Right kidney (tissue), 1 donor: ENCODE measurements around the gene DDAH1.

Experiments used
- DNase-seq: peaks from one replicate; pipeline ENCODE4 v3.0.0-alpha.2; 2016

The DDAH1 gene

GRCh38 chr1:85445906-85446305 is 19.1 kb downstream of the DDAH1 start:
- DNase-seq: no peak

- no peak for DNase-seq
Observed at GRCh38 chr1:85444381-85444780, 20.6 kb downstream of the DDAH1 start.

- DNase-seq: no peak
Observed at GRCh38 chr1:85440612-85441011, 24.3 kb downstream of the DDAH1 start.

DNA sequence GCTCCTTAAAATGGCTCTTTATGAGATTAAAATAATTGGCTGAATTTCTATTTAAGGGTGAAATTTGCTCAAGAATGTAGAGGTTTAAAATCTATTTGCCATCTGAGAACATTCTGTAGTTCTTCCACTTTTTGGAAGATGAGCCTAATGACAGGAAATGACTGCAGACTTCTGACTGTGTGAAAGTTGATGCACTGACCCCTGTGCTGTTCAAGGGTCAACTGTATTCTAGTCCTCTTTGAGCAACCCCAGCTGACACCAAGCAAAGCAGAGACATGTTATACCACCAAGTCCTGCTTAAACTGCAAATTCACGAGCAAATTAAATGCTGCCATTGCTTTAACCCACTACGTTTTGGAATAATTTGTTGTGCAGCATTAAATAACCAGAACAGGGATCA is 26.6 kb downstream of the DDAH1 start:
- DNase-seq: no peak

GRCh38 chr1:85437139-85437538 is 27.8 kb downstream of the DDAH1 start:
- no peak for DNase-seq

- DNase-seq: no peak
Observed at GRCh38 chr1:85433096-85433495, 31.9 kb downstream of the DDAH1 start.

DNA sequence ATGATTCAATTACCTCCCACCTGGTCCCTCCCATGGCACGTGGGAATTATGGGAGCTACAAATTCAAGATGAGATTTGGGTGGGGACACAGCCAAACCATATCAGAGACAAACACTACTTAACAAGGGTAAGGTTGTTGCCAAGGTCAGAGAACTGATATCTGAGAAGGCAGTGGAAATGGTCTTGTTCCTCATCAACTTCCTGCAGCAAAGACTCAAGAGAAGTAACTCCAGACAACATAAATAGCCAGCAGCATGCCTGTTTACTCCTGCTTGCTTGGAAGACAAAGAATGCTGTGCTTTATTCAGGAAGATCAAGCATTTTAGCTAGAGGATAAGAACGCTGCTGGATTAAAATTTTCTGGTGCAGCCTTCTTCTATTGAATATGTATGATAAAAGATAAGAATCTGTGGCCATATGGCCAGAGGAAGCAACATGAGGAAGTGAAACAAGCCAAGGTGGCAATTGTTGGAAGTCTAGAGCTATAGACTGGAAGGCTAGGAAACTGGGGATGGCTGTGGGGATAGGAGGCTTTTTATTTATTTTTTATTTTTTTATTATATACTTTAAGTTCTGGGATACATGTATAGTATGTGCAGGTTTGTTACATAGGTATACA is 36.4 kb downstream of the DDAH1 start:
- DNase-seq: no peak

DNA sequence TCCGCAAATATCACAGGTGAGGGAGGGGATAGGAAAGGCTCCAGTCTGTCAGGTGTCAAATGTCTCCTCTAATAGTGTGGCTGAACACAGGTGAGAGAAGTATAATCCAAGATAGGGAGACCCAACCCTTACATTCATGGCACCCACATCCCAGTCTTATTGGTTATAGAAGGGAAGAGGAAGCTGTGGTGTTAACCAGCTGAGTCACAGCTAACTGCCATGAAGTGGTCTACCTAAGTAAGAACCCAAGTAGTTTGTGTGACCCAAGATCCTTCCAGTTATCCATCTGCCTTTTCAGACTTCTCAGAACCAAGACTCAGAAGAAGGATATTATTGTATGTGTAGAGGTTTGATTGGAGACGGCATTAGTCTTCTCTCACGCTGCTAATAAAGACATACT is 37.1 kb downstream of the DDAH1 start:
- DNase-seq: no peak

- no peak for DNase-seq
Observed at GRCh38 chr1:85427331-85427730, 37.6 kb downstream of the DDAH1 start.

DNA sequence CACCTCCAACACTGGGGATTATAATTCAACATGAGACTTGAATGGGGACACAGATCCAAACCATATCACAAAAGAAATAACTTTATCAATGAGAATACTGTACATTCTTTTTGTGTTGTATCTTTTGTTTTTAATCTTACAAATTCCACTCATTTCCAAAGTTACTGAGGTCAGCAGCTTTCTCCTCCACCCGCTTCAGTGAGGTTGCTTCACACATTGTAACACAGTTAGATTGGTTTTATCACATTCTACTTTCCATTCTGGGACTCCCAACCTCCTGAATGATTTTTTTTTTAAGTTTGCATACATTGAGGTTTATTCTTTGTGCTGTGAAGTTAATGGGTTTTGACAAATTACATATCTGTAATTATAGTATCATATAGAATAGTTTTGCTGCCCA is 43.8 kb downstream of the DDAH1 start:
- no peak for DNase-seq

- no peak for DNase-seq
Observed at GRCh38 chr1:85420199-85420598, 44.8 kb downstream of the DDAH1 start.

- no peak for DNase-seq
Observed at GRCh38 chr1:85417876-85418275, 47.1 kb downstream of the DDAH1 start.

DNA sequence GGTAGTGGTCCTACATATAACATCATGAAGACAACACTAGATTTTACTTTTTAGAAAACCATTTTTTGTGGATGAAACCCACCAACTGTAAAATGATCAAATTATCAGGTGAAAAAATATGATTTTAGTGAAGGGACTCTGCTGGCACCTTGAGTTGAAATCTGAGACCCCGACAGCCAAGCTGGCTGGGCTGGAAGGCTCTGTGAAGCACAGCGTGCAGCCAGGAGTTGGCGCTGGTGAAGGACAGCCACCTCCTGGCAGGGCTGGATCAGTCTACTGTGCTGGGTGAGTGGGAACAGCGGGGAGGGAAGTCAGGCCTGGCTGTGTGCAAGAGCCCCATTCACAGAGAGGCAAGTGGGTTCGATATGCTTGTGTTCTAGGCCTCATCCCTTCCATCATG is 47.9 kb downstream of the DDAH1 start:
- DNase-seq: no peak

DNA sequence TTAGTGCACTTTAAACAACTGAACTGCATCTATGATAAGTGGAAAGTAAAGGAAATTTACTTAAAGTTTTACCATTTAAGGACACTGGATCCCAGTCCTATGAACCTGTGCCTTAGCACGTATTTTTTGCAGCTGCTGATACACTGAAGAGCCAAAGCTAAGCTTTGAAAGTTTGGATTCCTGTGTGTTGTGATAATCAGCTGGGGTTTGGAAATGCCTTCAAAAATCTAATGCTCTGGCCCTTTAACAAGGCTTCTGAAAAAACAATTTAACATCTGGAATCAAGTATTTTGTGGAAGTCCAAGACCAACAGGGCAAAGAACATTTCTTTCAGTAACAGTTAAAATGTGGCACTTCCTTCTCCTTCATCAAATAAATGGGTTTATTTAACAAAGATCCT is 51.8 kb downstream of the DDAH1 start:
- no peak for DNase-seq

DNA sequence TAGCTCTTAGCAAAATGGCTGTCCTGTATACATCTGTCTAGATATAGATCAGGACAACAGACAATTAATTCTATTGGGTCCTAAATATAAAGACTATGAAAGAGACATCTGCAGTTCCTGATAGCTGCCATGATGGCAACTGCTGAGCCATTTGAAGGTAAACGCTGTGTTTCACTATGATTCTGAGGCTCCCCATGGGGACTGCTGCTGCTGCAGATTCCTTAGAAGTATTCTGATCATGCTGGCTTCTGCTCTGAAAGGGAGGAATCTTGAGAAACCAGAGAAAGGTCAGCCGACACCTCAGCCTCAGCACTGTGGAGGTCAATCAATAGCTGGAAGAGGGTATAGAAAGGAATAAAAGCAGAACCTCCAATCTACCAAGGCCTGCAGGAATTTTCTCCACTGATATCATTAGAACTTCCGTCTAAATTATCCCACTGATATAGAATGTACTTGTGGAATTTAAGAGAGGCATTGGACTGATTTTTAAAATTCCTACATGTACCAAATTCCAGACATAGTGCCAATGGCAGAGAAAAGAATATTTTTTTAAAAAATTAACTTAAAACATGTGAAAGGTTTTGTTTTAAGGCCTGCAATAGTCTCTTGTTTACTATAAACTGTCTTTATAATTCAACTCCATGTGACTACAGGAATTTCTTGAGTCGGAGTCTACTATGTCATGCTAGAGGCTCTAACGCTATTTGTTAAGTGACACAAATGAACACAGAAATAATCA is 53.2 kb downstream of the DDAH1 start:
- DNase-seq: no peak

- no peak for DNase-seq
Observed at GRCh38 chr1:85409516-85409915, 55.4 kb downstream of the DDAH1 start.

- DNase-seq: no peak
Observed at GRCh38 chr1:85407746-85408377, 57.1 kb downstream of the DDAH1 start.

GRCh38 chr1:85406887-85407533 is 57.9 kb downstream of the DDAH1 start:
- peak; percentile 41 for DNase-seq

- no peak for DNase-seq
Observed at GRCh38 chr1:85406081-85406480, 58.9 kb downstream of the DDAH1 start.

- no peak for DNase-seq
Observed at GRCh38 chr1:85404408-85404807, 60.6 kb downstream of the DDAH1 start.

DNA sequence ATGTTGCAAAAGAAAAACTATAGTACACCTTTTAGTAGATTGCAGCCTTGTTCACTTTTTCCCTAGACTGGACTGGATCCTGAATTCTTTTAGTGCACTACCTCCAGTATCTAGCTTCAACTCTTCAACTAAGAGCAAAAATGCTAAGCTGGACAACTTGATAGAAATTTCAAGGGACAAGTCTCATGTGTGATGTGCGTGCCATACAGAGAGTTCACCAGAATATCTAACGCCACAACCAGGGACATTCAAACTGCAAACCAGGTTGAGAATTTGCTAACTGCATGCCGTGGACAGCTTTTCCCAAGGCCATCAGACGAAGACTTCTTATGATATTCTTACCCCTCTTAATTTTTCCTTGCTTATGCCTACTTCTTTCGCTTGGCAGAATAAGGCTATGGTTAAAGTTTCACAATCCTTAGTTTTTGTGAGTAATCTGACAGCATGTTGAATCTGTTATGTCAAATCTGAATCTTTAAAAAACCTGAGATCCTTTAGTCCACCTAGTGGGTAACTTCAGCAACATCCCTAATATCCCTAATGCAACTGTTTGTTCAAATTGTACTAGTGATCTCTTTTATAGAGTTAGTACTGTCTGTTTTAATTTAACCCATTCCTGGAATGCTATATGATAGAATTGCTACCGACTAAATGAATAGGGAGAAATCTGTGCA is 66.4 kb downstream of the DDAH1 start:
- DNase-seq: no peak

GRCh38 chr1:85397490-85398032 is 67.4 kb downstream of the DDAH1 start:
- no peak for DNase-seq

DNA sequence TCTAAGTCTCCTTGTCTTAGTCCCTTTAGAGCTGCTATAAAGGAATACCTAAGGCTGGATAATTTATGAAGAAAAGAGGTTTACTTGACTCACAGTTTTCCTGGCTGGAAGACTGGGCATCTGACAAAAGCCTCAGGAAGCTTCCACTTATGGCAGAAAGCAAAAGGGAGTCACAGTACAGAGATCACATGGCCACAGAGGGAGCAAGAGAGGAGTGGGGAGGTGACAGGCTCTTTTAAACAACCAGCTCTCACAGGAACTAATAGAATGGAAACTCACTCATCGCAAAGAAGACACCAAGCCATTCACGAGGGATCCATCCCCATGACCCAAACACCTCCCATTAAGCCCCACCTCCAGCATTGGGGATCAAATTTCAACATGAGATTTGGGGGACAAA is 68.8 kb downstream of the DDAH1 start:
- no peak for DNase-seq
